IMR-90 (cell line): ENCODE data around the gene SH3RF2.

Experiments used
- BHLHE40 ChIP-seq: fragments of 150-350 bp; IDR thresholded peaks from 2 replicates; pipeline ENCODE4 v1.6.1; 2016; ENCODE audit warnings: mild to moderate bottlenecking, low read depth, low read length
- CEBPB ChIP-seq: IDR thresholded peaks from 2 replicates; pipeline ENCODE4 v1.6.1; 2012; ENCODE audit warnings: low read depth, low read length, improper control_type of control experiment
- CHD1 ChIP-seq: IDR thresholded peaks from 2 replicates; pipeline ENCODE4 v1.6.1; 2012; ENCODE audit warnings: low read depth, low read length, improper control_type of control experiment
- CTCF ChIP-seq: conservative IDR thresholded peaks from 2 replicates; pipeline ENCODE4 v1.5.1; 2012; ENCODE audit warnings: mild to moderate bottlenecking, low read depth, low read length, improper control_type of control experiment
- FOS ChIP-seq: fragments of 150-350 bp; IDR thresholded peaks from 2 replicates; pipeline ENCODE4 v1.6.1; 2016; ENCODE audit warnings: low read depth, low read length
- NFE2L2 ChIP-seq: fragments of 150-350 bp; IDR thresholded peaks from 2 replicates; pipeline ENCODE4 v1.6.1; 2016; ENCODE audit warnings: low read depth, mild to moderate bottlenecking, low read length
- POLR2A ChIP-seq: IDR thresholded peaks from 2 replicates; pipeline ENCODE4 v1.6.1; 2012; ENCODE audit warnings: mild to moderate bottlenecking, low read depth, low read length
- RAD21 ChIP-seq: IDR thresholded peaks from 2 replicates; pipeline ENCODE4 v1.6.1; 2012; ENCODE audit warnings: low read length, improper control_type of control experiment
- RCOR1 ChIP-seq: IDR thresholded peaks from 2 replicates; pipeline ENCODE4 v1.6.1; 2012; ENCODE audit warnings: mild to moderate bottlenecking, low read length, improper control_type of control experiment; ENCODE audit not compliant: insufficient replicate concordance
- RFX5 ChIP-seq: IDR thresholded peaks from 2 replicates; pipeline ENCODE4 v1.8.0; 2012; ENCODE audit warnings: low read depth, mild to moderate bottlenecking, low read length, moderate library complexity
- SMC3 ChIP-seq: fragments of 150-350 bp; IDR thresholded peaks from 2 replicates; pipeline ENCODE4 v1.6.1; 2016; ENCODE audit warnings: low read depth, mild to moderate bottlenecking, antibody characterized with exemption, low read length, moderate library complexity
- USF2 ChIP-seq: fragments of 150-350 bp; IDR thresholded peaks from 2 replicates; pipeline ENCODE4 v1.6.1; 2017; ENCODE audit warnings: mild to moderate bottlenecking, antibody characterized with exemption, low read length, low read depth

DNA sequence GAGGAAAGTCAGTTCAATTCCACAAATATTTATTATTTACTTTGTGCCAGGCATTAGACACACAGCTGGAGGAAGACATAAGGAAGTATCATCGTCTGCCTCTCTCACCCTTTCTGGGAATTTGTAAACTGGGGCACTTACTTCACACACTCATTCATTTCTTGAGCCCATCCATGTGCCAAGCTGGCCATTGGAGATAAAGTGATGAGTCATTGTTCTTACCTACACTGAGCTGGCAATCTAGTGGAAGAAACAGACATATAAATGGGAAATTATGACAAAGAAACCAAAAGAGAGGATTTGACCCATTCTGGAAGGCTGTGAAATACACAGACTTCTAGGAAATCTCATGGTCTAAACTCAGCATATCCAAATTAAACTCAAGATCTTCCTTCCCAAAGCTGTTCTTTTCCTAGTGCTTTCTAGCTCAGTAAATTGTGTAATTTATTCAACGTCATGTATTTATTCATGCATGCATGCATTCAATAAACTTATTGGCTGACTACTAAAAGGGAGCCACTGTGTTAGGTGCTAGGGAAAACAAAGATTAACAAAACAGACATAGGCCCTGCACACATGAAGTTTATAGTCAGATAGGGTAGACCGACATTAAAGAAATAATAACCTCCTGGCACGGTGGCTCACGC lies 65.3 kb downstream of the SH3RF2 start:
- no peak for TF ChIP-seq RFX5
- no peak for TF ChIP-seq BHLHE40
- no peak for TF ChIP-seq CHD1
- TF ChIP-seq CTCF, result no peak
- no peak for TF ChIP-seq SMC3
- TF ChIP-seq RAD21, result no peak
- no peak for TF ChIP-seq FOS
- no peak for TF ChIP-seq CEBPB
- TF ChIP-seq USF2, result no peak
- TF ChIP-seq POLR2A, result no peak
- TF ChIP-seq NFE2L2, result peak; percentile 95
- no peak for TF ChIP-seq RCOR1
